T-helper 2 cell (primary cell): ENCODE results near the gene PCGF6.
A peak's percentile ranks its signal among the peaks of the same experiment; 100 is the strongest.
"Not testable (repeated sequence)": the region's sequence is repeated elsewhere in the genome, so short reads cannot be mapped to it uniquely, and the experiment has no call there.

Experiments
- DNase-seq, 5 experiments: peaks; one replicate each; pipeline versions ENCODE4 v3.0.0 to v3.0.0-alpha.2; 2012 to 2022
- total RNA-seq, 2 donors: gene quantifications; one replicate each; lab custom pipeline; 2026; lab: John Stamatoyannopoulos, UW

Gene PCGF6, protein sequence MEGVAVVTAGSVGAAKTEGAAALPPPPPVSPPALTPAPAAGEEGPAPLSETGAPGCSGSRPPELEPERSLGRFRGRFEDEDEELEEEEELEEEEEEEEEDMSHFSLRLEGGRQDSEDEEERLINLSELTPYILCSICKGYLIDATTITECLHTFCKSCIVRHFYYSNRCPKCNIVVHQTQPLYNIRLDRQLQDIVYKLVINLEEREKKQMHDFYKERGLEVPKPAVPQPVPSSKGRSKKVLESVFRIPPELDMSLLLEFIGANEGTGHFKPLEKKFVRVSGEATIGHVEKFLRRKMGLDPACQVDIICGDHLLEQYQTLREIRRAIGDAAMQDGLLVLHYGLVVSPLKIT
- total RNA-seq = 5.9 to 10.4 reads per million in 2 donors

DNA sequence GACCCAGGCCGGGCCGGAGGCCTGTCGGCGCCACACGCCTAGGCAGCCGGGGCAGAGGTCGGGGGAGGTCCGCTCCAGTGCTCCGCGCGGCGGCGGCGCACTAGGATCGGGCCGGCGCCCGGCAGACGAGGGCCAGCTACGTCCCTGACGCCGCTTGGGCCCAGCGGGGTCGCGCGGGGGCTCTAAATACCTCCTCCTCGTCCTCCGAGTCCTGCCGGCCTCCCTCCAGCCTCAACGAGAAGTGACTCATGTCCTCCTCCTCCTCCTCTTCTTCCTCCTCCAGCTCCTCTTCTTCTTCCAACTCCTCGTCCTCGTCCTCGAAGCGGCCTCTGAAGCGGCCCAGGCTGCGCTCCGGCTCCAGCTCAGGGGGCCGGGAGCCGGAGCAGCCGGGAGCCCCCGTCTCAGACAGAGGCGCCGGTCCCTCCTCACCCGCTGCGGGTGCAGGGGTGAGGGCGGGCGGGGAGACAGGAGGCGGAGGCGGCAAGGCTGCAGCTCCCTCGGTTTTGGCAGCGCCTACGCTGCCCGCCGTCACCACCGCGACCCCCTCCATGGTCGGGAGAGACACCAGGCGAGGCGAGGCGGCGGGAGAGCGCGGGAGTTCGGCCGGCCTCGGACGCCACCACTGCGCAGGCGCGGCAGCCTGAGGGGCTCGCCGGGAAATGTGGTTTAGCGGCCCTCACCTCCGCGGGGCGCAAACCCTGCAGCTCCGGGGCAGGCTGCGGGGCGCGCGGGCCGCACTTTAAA, at the start of gene PCGF6:
Gene PCGF6, minus strand, starts transcription at position 624 of the 744 bp plus-strand sequence. Its CDS starts 74 bp downstream, at position 550.
- DNase-seq = peak; percentile 40 to 75 (median 57)

DNA sequence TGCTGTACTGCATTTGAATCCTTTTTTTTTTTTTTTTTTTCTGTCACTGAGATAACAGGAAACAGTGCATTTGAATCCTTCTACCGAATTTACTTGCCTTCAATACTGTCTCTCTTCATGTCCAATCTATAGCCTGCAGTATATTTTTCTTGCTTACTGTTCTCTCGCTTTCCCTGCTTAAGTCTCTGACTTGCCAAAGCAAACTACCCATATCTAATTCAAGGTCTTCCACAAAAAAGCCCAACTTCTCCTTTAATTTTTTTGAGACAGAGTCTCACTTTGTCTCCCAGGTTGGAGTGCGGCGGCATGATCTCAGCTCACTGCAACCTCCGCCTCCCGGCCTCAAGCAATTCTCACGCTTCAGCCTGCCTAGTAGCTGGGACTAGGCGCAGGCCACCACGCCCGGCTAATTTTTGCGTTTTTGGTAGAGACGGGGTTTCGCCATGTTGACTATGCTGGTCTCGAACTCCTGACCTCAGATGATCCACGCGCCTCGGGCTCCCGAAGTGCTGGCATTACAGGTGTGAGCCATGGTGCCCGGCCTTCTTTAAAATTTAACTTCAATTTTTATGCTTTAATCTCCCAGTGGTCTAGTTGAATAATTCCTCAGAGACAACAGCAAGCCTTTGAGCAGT, 46.4 kb upstream of the PCGF6 start:
- DNase-seq = peak in 1 of 5 experiments; percentile 21

DNA sequence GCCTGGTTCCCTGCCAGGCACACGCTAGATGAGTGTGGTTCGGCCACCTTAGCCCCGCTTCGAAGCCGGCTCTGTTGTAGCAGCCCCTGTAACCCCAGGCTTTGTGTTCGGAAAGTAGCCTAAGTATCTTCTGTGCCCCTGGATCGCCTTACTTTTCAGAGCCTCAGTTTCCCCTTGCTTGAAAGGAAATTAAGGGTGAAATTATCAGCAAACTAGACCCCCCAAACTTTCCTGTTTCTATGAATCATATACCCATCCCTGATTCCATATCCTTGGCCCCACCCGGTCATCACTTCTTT, 45.8 kb upstream of the PCGF6 start:
- no peak for DNase-seq

DNA sequence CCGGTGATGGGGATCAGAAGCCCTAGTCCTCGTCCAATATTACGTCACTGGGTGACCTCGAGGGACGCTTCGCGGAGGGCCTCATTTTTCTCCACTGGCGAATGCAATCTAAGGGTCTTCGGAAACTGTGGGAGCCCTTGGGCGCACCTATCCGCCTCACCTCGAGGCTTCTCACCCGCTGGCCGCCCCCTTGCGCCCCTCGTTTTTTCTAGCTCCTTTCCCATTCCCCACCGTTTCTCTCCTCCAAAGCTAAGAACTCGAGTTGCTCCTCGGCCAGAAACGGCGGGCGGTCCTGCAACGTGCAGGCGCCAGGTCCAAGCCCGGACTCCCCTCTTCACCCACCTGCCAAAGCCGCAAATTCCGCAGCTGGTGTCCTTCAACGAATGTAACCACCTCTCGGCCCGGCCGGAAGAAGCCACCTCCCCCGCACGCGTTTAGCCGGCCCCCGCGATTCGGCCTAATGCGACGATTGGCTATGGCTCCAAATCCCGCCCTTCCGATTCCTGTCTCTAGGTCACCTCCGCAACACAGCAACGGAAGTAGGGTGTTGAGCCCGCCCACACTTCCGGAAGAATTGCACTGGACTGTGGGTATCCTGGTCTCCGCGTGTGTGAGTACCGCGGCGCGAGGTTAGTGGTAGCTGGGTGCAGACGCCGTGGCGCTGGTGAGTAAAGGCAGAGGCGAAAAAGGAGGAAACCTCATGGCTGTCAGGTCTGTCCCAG, 45.3 kb upstream of the PCGF6 start, which contains the start of the genes ATP5MK and PDCD11:
Gene ATP5MK, minus strand, starts transcription at position 409 of the 722 bp plus-strand sequence. CDS start 4,018 bp downstream, outside the sequence.
Gene PDCD11, plus strand, starts transcription at position 560 of the 722 bp plus-strand sequence. CDS start 1,801 bp downstream, outside the sequence.
- peak; percentile 79 to 98 (median 90) for DNase-seq

DNA sequence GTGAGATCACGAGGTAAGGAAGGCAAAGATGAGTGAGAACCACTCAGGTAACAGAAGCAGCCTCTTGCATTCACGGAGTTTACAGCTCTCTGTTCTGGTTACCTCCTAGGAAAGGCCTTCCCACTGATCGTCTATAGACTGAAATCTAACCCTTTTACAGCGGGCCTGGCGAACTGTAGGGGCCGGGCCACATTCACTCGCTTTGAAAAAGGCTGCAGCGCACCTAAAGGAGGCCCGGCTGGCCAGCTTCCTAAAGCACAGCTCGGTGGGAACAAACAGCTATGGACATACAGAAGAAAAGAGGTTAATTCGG, 44.8 kb upstream of the PCGF6 start:
- peak in 1 of 5 experiments; percentile 11 for DNase-seq

DNA sequence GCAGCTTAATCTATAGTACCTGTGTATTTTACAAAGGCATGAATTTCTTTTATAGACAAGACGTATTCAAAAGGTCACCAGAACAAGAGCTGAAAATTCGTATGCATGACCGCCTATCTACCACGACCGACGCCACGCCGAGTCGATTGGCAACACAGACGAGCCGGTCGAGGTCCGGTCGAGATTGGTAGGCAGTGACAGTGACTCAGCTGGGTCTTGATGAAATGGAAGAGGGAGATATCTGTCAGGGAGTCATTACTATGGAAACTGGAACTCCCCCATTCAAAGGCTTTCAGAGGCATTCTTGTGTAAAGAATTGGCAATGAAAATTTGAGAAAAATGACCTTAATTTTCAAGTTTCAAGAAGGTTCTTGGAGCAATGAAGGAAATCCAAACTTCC, 43.2 kb upstream of the PCGF6 start:
- DNase-seq = no peak

DNA sequence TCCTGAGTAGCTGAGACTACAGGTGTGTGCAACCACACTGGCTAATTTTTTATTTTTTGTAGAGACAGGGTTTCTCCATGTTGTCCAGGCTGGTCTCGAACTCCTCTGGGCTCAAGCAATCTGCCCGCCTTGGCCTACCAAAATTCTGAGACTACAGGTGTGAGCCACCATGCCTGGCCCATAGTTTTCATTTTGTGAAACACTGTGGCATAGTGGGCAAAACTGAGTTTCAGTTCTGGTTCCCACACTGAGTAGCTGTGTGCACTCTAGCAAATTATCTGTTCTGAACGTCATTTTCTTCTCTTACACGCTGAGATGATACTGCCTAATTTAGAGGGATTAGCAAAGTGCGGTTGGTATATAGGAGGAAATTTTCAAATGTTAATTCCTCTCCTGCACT, 31.8 kb upstream of the PCGF6 start:
- no peak for DNase-seq

DNA sequence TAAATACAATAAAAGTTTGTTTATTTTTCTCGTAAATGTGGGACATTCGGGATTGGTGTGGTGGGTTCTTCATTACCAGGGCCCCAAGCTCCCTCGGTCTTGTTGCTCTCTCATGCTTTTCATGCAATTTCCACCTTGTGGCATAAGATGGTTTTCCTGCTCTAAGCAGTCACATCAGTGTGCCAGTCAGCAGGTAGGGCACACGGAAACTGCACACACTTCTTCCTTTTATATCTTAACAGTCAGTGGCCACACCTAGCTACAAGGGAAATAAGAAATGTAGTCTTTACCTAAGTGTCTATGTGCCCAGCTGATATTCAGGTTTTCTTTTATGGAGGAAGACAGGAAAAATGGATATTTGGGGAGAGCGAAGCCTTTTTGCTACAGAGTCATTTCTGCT, 23.3 kb upstream of the PCGF6 start:
- no peak for DNase-seq

DNA sequence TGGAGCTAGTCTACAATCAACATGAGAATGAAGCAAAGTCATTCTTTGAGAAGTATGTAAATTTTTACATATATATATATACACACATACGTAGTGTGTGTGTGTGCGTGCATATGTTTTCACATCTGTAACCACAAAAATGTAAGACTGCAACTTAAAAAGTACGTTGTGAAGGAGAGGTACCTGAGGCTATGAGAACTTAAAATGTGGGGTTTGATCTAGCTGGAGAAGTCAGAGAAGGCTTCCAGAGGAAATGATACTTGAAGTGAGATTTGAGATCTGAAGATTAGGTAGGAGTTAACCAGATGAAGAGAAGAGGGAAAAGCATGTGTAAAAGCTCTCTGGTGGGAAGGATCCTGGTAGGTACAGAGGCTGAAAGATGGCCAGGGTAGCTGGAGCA, 22.6 kb upstream of the PCGF6 start:
- DNase-seq = peak in 1 of 5 experiments; percentile 73

DNA sequence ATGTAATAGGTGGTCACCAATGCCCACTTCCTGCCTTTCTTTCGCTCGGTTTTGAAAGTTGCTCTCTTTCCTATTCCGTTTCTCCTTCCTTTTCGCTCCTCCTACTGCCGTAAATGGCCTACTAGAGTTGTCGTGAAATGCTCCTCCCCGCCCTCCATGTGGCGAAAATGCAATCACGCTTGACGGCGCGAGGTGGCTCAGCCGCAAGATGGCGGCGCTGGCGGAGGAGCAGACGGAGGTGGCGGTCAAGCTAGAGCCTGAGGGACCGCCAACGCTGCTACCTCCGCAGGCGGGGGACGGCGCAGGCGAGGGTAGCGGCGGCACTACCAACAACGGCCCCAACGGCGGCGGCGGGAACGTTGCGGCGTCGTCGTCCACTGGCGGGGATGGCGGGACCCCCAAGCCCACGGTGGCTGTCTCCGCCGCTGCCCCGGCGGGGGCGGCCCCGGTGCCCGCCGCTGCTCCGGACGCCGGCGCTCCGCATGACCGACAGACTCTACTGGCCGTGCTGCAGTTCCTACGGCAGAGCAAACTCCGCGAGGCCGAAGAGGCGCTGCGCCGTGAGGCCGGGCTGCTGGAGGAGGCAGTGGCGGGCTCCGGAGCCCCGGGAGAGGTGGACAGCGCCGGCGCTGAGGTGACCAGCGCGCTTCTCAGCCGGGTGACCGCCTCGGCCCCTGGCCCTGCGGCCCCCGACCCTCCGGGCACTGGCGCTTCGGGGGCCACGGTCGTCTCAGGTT, 17.0 kb upstream of the PCGF6 start, which contains the start of gene TAF5:
Gene TAF5, plus strand, starts transcription at position 195 of the 737 bp plus-strand sequence. Its CDS starts 14 bp downstream, at position 209.
- peak; percentile 64 to 98 (median 84) for DNase-seq

DNA sequence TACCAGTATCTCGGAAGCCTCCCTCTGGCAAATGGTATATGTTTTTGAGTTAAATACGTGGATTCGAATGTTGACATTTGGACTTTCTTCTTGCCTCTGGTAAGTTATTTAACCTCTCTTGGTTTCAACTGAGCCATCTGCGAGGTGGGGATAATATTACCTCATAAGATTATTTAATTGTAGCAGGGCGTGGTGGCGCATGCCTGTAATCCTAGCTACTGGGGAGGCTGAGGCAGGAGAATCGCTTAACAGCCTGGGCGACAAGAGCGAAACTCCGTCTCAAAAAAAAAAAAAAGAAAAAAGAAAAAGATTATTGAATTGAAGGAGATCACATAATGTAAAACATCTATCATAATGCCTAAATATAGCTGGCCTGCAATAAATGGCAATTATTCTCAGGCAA, 16.4 kb upstream of the PCGF6 start:
- no peak for DNase-seq

DNA sequence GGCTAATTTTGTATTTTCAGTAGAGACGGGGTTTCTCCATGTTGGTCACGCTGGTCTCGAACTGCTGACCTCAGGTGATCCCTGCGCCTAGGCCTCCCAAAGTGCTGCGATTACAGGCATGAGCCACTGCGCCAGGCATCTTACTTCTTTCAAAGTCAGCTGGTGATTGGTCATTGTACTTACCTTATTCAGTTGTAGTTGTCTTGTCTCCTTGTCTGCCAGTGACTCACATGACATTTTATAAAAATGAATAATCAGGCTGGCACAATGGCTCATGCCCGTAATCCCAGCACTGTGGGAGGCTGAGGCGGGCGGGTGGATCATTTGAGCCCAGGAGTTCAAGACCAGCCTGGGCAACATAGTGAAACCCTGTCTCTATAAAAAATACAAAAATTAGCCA, 9.9 kb upstream of the PCGF6 start:
- not testable (repeated sequence) for DNase-seq

DNA sequence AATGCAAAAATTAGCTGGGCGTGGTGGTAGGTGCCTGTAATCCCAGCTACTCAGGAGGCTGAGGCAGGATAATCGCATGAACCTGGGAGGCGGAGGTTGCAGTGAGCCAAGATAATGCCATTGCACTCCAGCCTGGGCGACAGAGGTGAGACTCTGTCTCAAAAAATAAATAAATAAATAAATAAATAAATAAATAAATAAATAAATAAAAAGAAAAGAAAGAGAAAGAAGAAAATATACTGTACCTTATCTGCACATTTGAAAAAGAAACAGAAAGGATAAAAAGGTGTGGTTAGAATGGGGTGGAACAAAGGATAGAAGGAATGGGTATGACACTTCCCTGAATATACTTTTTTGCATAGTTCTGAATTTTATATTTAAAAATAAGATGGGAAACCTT, 8.6 kb upstream of the PCGF6 start:
- DNase-seq = not testable (repeated sequence)

DNA sequence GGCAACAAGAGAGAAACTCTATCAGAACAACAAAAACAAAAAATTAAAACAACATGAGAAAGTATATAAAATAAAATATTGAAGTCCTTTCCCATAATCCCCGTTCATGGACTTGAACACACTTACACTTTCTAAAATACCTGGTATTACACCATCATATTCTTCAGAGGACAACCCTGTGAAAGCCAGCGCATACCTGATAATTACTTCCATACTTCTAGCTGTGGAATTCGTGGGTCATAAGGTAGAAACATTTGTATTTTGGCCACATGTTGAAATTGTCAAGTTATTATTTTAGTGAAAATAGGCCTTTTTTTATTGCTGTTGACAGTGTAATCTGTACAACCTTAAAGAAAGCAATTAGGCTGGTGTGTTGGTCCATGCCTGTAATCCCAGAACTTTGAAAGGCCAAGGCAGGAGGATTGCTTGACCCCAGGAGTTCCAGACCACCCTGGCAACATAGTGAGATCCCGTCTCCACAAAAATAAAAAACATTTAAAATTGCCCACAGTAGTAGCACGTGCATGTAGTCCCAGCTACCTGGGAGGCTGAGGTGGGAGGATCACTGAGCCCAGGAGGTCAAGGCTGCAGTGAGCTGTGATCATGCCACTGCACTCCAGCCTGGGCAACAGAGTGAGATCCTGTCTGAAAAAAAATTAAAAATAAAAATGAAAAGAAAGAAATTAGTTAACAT, 5.1 kb upstream of the PCGF6 start:
- DNase-seq = no peak

DNA sequence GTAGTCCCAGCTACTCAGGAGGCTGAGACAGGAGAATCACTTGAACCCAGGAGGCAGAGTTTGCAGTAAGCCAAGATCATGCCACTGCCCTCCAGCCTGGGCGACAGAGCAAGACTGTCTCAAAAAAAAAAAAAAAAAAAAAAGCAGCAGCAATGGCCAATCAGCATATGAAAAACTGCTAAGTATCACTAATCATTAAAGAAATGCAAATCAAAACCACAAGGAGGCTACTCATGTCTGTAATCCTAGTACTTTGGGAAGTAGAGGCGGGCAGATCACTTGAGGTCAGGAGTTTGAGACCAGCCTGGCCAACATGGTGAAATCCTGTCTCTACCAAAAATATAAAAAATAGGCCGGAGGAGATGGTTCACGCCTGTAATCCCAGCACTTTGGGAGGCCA, 3.6 kb upstream of the PCGF6 start:
- not testable (repeated sequence) for DNase-seq

DNA sequence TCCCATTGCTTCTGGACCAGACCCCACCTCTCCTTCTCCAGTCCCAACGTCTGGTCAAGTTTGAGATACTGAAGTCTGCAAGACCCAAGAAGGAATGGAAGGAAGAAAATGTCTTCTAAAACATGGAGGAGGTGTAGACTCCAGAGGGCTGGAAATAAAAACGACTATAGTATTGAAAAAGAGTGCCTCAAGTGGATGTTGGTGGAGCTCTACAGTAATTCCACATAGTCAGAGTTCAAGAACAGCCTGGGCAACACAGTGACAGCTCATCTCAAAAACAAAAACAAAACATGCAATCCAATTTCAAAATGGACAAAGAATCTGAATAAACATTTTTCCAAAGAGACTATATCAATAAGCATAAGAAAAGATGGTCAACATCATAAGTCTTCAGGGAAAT, 2.3 kb upstream of the PCGF6 start:
- peak in 1 of 5 experiments; percentile 12 for DNase-seq

DNA sequence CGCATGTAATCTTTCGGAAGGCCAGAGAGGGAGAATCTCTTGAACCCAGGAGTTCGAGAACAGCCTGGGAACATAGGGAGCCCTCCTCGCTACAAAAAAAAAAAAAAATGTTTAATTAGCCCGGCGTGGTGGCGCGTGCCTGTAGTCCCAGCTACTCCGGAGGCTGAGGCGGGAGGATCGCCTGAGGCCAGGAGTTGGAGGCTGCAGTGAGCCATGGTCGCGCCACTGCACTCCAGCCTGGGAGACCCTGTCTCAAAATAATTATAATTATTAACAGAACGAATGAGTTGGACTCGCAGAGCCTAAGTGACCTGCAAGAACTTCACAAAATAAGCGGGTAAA, 794 bp downstream of the PCGF6 start:
- no peak for DNase-seq

DNA sequence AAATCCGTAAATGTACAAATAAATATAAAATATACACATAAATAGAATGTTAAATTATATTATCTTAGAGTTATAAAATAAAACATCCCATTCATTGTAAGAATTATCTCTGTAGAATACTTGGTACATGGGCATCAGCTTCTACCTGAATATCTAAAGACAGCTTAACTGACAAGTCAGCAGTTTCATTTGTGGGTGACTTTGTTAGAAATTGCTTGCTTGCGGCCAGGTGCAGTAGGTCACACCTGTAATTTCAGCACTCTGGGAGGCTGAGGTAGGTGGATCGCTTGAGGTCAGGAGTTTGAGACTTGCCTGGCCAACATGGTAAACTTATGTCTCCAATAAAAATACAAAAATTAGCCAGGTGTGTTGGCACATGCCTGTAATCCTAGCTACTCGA, 14.6 kb downstream of the PCGF6 start:
- DNase-seq = no peak

DNA sequence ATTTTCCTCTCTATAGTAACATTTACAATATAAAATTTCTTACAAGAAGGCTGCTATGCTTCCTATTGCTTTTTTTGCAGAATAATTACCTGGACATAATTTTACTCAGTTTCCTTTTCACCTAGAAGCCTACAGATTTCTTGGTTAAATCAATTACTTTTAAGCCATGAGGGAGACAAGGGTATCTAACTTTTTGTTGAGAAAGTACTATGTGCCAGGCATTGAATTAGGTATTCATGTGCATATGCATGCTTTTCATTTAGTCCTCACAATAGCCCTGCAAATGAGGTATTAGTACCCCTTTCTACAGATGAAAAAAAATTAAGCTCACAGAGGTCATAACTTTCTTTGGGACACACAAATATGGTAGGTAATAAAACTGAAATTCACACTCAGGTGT, 16.4 kb downstream of the PCGF6 start:
- DNase-seq = no peak

DNA sequence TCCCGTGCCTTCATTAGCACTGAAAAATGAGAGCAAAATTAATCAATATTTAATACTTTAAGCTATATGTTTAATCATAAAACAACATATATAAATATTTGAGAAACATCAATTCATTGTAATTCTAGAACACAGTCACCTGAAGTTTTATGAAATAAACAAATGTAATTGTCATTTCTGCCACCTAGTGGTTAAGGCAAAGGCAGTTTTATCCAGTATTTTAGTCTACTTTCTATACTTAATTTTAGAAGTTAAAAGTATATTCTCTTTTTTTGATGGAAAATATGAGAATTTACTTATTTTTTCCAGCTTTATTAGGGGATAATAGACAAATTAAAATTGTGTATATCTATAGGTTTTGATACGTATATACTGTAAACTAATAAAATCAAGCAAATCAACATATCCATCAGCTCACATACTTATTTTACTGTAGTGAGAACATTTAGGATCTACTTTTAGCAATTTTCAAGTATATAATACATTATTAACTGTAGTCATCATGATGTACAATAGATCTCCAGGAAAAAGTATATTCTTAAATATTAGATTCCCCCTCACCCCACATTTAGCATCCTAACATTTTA, 16.9 kb downstream of the PCGF6 start:
- DNase-seq = peak in 1 of 5 experiments; percentile 35

DNA sequence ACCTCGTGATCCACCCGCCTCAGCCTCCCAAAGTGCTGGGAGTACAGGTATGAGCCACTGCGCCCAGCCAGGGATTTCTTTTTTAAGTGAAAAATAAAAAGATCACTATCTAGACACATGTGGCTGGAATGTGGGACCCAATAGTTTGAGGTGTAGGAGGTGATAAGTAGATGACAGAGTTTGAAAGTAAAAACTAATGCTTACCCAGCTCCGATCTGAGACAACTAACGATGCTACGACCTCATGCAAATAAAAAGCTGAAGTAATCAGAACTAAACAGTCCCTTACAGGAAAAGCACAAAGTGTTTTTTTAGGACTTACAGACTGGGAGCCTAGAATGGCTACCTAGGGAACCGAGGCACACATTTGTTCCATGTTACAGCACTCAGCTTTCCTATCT, 23.0 kb downstream of the PCGF6 start:
- no peak for DNase-seq
